Prostate gland (tissue), 2 donors: ENCODE measurements around the gene CEP135. TPM values are rescaled to one million over a fixed set of nuclear protein-coding genes. Genes with fewer than 3 reads are reported as not detected.

Experiments used
- DNase-seq: peaks from one replicate; pipeline ENCODE4 v3.0.0-alpha.2; 2019; ENCODE audit warnings: low spot score
- H3K27ac ChIP-seq, 2 donors: fragments of 200-600 bp; sonication (generic); 2 replicates each; pipeline ENCODE4 v1.5.1; 2017 to 2019
- H3K27me3 ChIP-seq: fragments of 200-600 bp; sonication (generic); replicated peaks from 2 replicates; pipeline ENCODE4 v1.5.1; 2019; ENCODE audit not compliant: insufficient read depth
- H3K36me3 ChIP-seq, 2 donors: fragments of 200-600 bp; sonication (generic); 1 replicate in 1 of 2; 2 replicates in 1 of 2; pipeline versions ENCODE4 v1.5.1 to v1.8.1; 2017 to 2019
- H3K4me1 ChIP-seq: fragments of 200-600 bp; sonication (generic); replicated peaks from 2 replicates; pipeline ENCODE4 v1.5.1; 2019
- H3K4me3 ChIP-seq, 2 donors: fragments of 200-600 bp; sonication (generic); 2 replicates each; pipeline ENCODE4 v1.5.1; 2017 to 2019
- H3K9me3 ChIP-seq: fragments of 200-600 bp; sonication (generic); 2 replicates; pipeline ENCODE4 v1.5.1; 2017
- CTCF ChIP-seq, 4 experiments: fragments of 200-600 bp in 2 of 4; fragments of 450-650 bp in 2 of 4; sonication (generic) in 2 of 4; IDR thresholded peaks; 1 replicate in 3 of 4; 2 replicates in 1 of 4; pipeline ENCODE4 v1.5.1; 2016 to 2019; ENCODE audit warnings: antibody characterized with exemption in 4 of 4, mild to moderate bottlenecking in 2 of 4, moderate library complexity in 2 of 4
- POLR2A ChIP-seq: fragments of 450-650 bp; IDR thresholded peaks from one replicate; pipeline ENCODE4 v1.6.1; 2016; ENCODE audit warnings: antibody characterized with exemption, mild to moderate bottlenecking
- POLR2AphosphoS5 ChIP-seq: sonication (generic); formaldehyde crosslinking; IDR thresholded peaks from one replicate; pipeline ENCODE4 v1.6.1; 2017; ENCODE audit warnings: antibody characterized with exemption
- WGBS: methylation state at CpG from one replicate; pipeline ENCODE4 v1.1.5; 2018; 5-methylcytosine and 5-hydroxymethylcytosine counted together
- intact Hi-C: fragments of 100-400 bp; cut with DNase I; formaldehyde crosslinking; loops from one replicate; pipeline ENCODE4 v1.14.2; 2022
- total RNA-seq, 2 donors: library from RNA; depleted of rRNA; stranded (reverse); fragments of >200 nt; gene quantifications; one replicate each; pipeline ENCODE4 v1.1.0, GENCODE V29; 2016

The CEP135 gene
- total RNA-seq, 2 donors from 2014 or later, result 3.3 to 7.1 TPM

- no peak overlapping the region for H3K4me3 ChIP-seq
- no peak for DNase-seq
- no peaks in the 10 kb centered on the region for H3K4me1 ChIP-seq
- no peak overlapping the region for H3K27ac ChIP-seq
- no peaks in the 10 kb centered on the region for H3K9me3 ChIP-seq
- 50% methylated on average over 6 of the region's 6 CpGs for WGBS
- no peaks in the 10 kb centered on the region for H3K27me3 ChIP-seq
- no peak for TF ChIP-seq CTCF (IDR thresholded peaks at IDR 0.05)
- TF ChIP-seq POLR2AphosphoS5, result no peak
- no peak for TF ChIP-seq POLR2A
- H3K36me3 ChIP-seq, result no peaks in the 10 kb centered on the region
- intact Hi-C loops, result no loop called here
These were observed 42.4 kb upstream of the CEP135 start for GRCh38 chr4:55906323-55906722.

GRCh38 chr4:55906989-55907388 is 41.8 kb upstream of the CEP135 start:
- no peak overlapping the region for H3K27ac ChIP-seq
- TF ChIP-seq POLR2A, result no peak
- TF ChIP-seq POLR2AphosphoS5, result no peak
- no peak for TF ChIP-seq CTCF (IDR thresholded peaks at IDR 0.05)
- H3K27me3 ChIP-seq, result no peaks in the 10 kb centered on the region
- intact Hi-C loops, result no loop called here
- DNase-seq, result no peak
- 61% methylated on average over 3 of the region's 3 CpGs for WGBS
- H3K4me1 ChIP-seq, result no peaks in the 10 kb centered on the region
- H3K36me3 ChIP-seq, result no peaks in the 10 kb centered on the region
- no peaks in the 10 kb centered on the region for H3K9me3 ChIP-seq
- H3K4me3 ChIP-seq, result no peak overlapping the region

- no peaks in the 10 kb centered on the region for H3K27me3 ChIP-seq
- intact Hi-C loops, result no loop called here
- DNase-seq, result no peak
- no peak overlapping the region for H3K4me3 ChIP-seq
- no peak overlapping the region for H3K27ac ChIP-seq
- H3K9me3 ChIP-seq, result no peaks in the 10 kb centered on the region
- TF ChIP-seq POLR2AphosphoS5, result no peak
- no peak for TF ChIP-seq POLR2A
- TF ChIP-seq CTCF (IDR thresholded peaks at IDR 0.05), result no peak
- no peaks in the 10 kb centered on the region for H3K36me3 ChIP-seq
- no peaks in the 10 kb centered on the region for H3K4me1 ChIP-seq
These were observed 41.3 kb upstream of the CEP135 start for GRCh38 chr4:55907469-55907868.

GRCh38 chr4:55910140-55910539 is 38.6 kb upstream of the CEP135 start:
- H3K9me3 ChIP-seq, result no peaks in the 10 kb centered on the region
- no peak overlapping the region for H3K4me3 ChIP-seq
- 89% methylated on average over 1 of the region's 1 CpG for WGBS
- no peaks in the 10 kb centered on the region for H3K36me3 ChIP-seq
- H3K27me3 ChIP-seq, result no peaks in the 10 kb centered on the region
- no peaks in the 10 kb centered on the region for H3K4me1 ChIP-seq
- DNase-seq, result no peak
- intact Hi-C loops, result no loop called here
- H3K27ac ChIP-seq, result no peak overlapping the region
- TF ChIP-seq POLR2AphosphoS5 (no peak), CTCF (IDR thresholded peaks at IDR 0.05) (no peak), POLR2A (no peak)

- TF ChIP-seq CTCF (IDR thresholded peaks at IDR 0.05) (no peak), POLR2A (no peak), POLR2AphosphoS5 (no peak)
- DNase-seq, result no peak
- no peaks in the 10 kb centered on the region for H3K9me3 ChIP-seq
These were observed 36.5 kb upstream of the CEP135 start for GRCh38 chr4:55912249-55912648.

More at GRCh38 chr4:55912249-55912648, 36.5 kb upstream of the CEP135 start:
- 59% methylated on average over 6 of the region's 6 CpGs for WGBS
- Histone ChIP-seq H3K4me3 (no peak overlapping the region), H3K4me1 (no peaks in the 10 kb centered on the region), H3K36me3 (no peaks in the 10 kb centered on the region), H3K27ac (no peak overlapping the region), H3K27me3 (no peaks in the 10 kb centered on the region)
- intact Hi-C loops, result no loop called here
